HEK293T (cell line): ENCODE data around the gene CDH4.

ENCODE experiments used
- NFRKB ChIP-seq: fragments of 450-650 bp; IDR thresholded peaks from 2 replicates; pipeline ENCODE4 v1.6.1; 2016; ENCODE audit warnings: mild to moderate bottlenecking, moderate library complexity
- ZNF384 ChIP-seq: fragments of 450-650 bp; IDR thresholded peaks from 2 replicates; pipeline ENCODE4 v1.6.1; 2016

GRCh38 chr20:61503106-61503505, 251.0 kb downstream of the CDH4 start:
- TF ChIP-seq NFRKB (no peak), ZNF384 (no peak)
